ENCODE results near the gene CLCNKB. TPM values are rescaled to one million over a fixed set of nuclear protein-coding genes. Genes with fewer than 3 reads are reported as not detected.
"Not testable (repeated sequence)": the region's sequence is repeated elsewhere in the genome, so short reads cannot be mapped to it uniquely, and the experiment has no call there.

Gene CLCNKB
- total RNA-seq, 2 experiments from 2014 or later = not detected

GRCh38 chr1:16061266-16061665, 17.7 kb downstream of the CLCNKB start:
- Mint-ChIP-seq H3K27me3 (peaks cover 2% of the 10 kb centered on the region), H3K27ac (no peak overlapping the region), H3K4me1 (ENCODE audit: low read depth) (peaks cover 4% of the 10 kb centered on the region), H3K36me3 (ENCODE audit: low read depth) (no peaks in the 10 kb centered on the region), H3K4me3 (no peak overlapping the region), H3K9me3 (no peaks in the 10 kb centered on the region)
- ChIA-PET CTCF (no interaction called here), POLR2A (no interaction called here)
- intact Hi-C loops (cut with micrococcal nuclease) = no loop called here
- ATAC-seq (no peak), DNase-seq (no peak)
- TF ChIP-seq CTCF (IDR thresholded peaks at IDR 0.05) = no peak

GRCh38 chr1:16061989-16062686, 18.6 kb downstream of the CLCNKB start:
- intact Hi-C loops (cut with micrococcal nuclease); H3K27me3 Mint-ChIP-seq; H3K36me3 Mint-ChIP-seq (ENCODE audit: low read depth); DNase-seq; H3K9me3 Mint-ChIP-seq; CTCF ChIA-PET; H3K4me3 Mint-ChIP-seq; ATAC-seq; H3K4me1 Mint-ChIP-seq (ENCODE audit: low read depth); POLR2A ChIA-PET; H3K27ac Mint-ChIP-seq: not testable (repeated sequence)

GRCh38 chr1:16062687-16063075, 19.1 kb downstream of the CLCNKB start:
- DNase-seq; H3K27me3 Mint-ChIP-seq; ATAC-seq; CTCF ChIA-PET; POLR2A ChIA-PET; H3K4me3 Mint-ChIP-seq; H3K27ac Mint-ChIP-seq; intact Hi-C loops (cut with micrococcal nuclease); H3K36me3 Mint-ChIP-seq (ENCODE audit: low read depth); H3K9me3 Mint-ChIP-seq; H3K4me1 Mint-ChIP-seq (ENCODE audit: low read depth): not testable (repeated sequence)

GRCh38 chr1:16063226-16063829, 19.7 kb downstream of the CLCNKB start:
- H3K9me3 Mint-ChIP-seq = no peaks in the 10 kb centered on the region
- intact Hi-C loops (cut with micrococcal nuclease) = no loop called here

GRCh38 chr1:16063921-16064320, 20.3 kb downstream of the CLCNKB start:
- Mint-ChIP-seq H3K4me1 (ENCODE audit: low read depth) (peaks cover 4% of the 10 kb centered on the region), H3K27ac (no peak overlapping the region), H3K27me3 (peaks cover 3% of the 10 kb centered on the region), H3K4me3 (no peak overlapping the region), H3K36me3 (ENCODE audit: low read depth) (no peaks in the 10 kb centered on the region), H3K9me3 (no peaks in the 10 kb centered on the region)
- intact Hi-C loops (cut with micrococcal nuclease) = no loop called here
- no peak for ATAC-seq
- no peak for TF ChIP-seq CTCF (IDR thresholded peaks at IDR 0.05)
- ChIA-PET POLR2A (interaction anchor here (0.7 kb wide), 1 partner anchor 11 kb away, joined by 3 read pairs; no protein-coding TSS in a partner anchor), CTCF (interaction anchor here (1.3 kb wide), 1 partner anchor 54 kb away, joined by 3 read pairs; no protein-coding TSS in a partner anchor)
- no peak for DNase-seq

More at GRCh38 chr1:16063226-16063829, 19.7 kb downstream of the CLCNKB start:
- ATAC-seq = no peak
- ChIA-PET CTCF (interaction anchor here (1.3 kb wide), 1 partner anchor 53 kb away, joined by 3 read pairs; no protein-coding TSS in a partner anchor), POLR2A (interaction anchor here (0.7 kb wide), 1 partner anchor 11 kb away, joined by 3 read pairs; no protein-coding TSS in a partner anchor)
- Mint-ChIP-seq H3K36me3 (ENCODE audit: low read depth) (no peaks in the 10 kb centered on the region), H3K27ac (no peak overlapping the region), H3K27me3 (peaks cover 2% of the 10 kb centered on the region), H3K4me3 (no peak overlapping the region), H3K4me1 (ENCODE audit: low read depth) (peaks cover 4% of the 10 kb centered on the region)
- DNase-seq = no peak
- TF ChIP-seq CTCF (IDR thresholded peaks at IDR 0.05) = no peak
